Inferior parietal cortex (tissue), 1 donor: ENCODE measurements around the gene HAUS7.

Experiments used
- DNase-seq: peaks from one replicate; pipeline ENCODE4 v3.0.0-alpha.2; 2016; ENCODE audit errors: extremely low spot score

Gene HAUS7

GRCh38 chrX:153470411-153471363 lies at the start of gene HAUS7:
Gene HAUS7, minus strand, starts transcription at chrX:153470576. Its CDS starts 19 bp downstream, at chrX:153470557.
- peak; percentile 77 for DNase-seq

- DNase-seq = no peak
Observed at GRCh38 chrX:153519569-153520286, 49.4 kb upstream of the HAUS7 start.

- no peak for DNase-seq
Observed at GRCh38 chrX:153517946-153518834, 47.8 kb upstream of the HAUS7 start.

- DNase-seq = no peak
Observed at GRCh38 chrX:153517423-153517822, 47.0 kb upstream of the HAUS7 start, which contains the start of gene ATP2B3. Gene ATP2B3, plus strand, starts transcription at chrX:153517642. Its CDS starts 18,606 bp downstream, at chrX:153536248.

GRCh38 chrX:153516073-153516472 lies 45.7 kb upstream of the HAUS7 start:
- DNase-seq = no peak

- no peak for DNase-seq
Observed at GRCh38 chrX:153515435-153515834, 45.1 kb upstream of the HAUS7 start.

- no peak for DNase-seq
Observed at GRCh38 chrX:153514259-153514658, 43.9 kb upstream of the HAUS7 start.

GRCh38 chrX:153513265-153513664 lies 42.9 kb upstream of the HAUS7 start:
- DNase-seq = no peak

- DNase-seq = no peak
Observed at GRCh38 chrX:153512501-153512893, 42.1 kb upstream of the HAUS7 start.

- DNase-seq = no peak
Observed at GRCh38 chrX:153511784-153512500, 41.6 kb upstream of the HAUS7 start.

- DNase-seq = no peak
Observed at GRCh38 chrX:153510383-153510782, 40.0 kb upstream of the HAUS7 start.

GRCh38 chrX:153509592-153509991 lies 39.2 kb upstream of the HAUS7 start:
- DNase-seq = no peak

- peak; percentile 77 for DNase-seq
Observed at GRCh38 chrX:153507484-153508178, 37.3 kb upstream of the HAUS7 start.

GRCh38 chrX:153505361-153505760 lies 35.0 kb upstream of the HAUS7 start:
- no peak for DNase-seq

GRCh38 chrX:153504445-153505016 lies 34.2 kb upstream of the HAUS7 start:
- DNase-seq = no peak

- DNase-seq = no peak
Observed at GRCh38 chrX:153502796-153503195, 32.4 kb upstream of the HAUS7 start.

- DNase-seq = no peak
Observed at GRCh38 chrX:153502131-153502530, 31.8 kb upstream of the HAUS7 start.

- DNase-seq = no peak
Observed at GRCh38 chrX:153501530-153501929, 31.2 kb upstream of the HAUS7 start.

GRCh38 chrX:153500676-153501280 lies 30.4 kb upstream of the HAUS7 start:
- no peak for DNase-seq

- peak; percentile 31 for DNase-seq
Observed at GRCh38 chrX:153499876-153500275, 29.5 kb upstream of the HAUS7 start.
